ENCODE data around the gene BATF.
A peak's percentile ranks its signal among the peaks of the same experiment; 100 is the strongest.

Gene BATF

GRCh38 chr14:75559451-75560222 lies 37.4 kb downstream of the BATF start:
- peak in 1 of 3 experiments; percentile 37 for DNase-seq (ENCODE audit: low read depth in 2 of 3, low spot score in 2 of 3)

GRCh38 chr14:75561013-75561432 lies 38.8 kb downstream of the BATF start:
- no peak for DNase-seq (ENCODE audit: low read depth in 2 of 3, low spot score in 2 of 3)

- no peak for DNase-seq (ENCODE audit: low read depth in 2 of 3, low spot score in 2 of 3)
Observed at GRCh38 chr14:75562089-75562488, 39.8 kb downstream of the BATF start.

- no peak for DNase-seq (ENCODE audit: low read depth in 2 of 3, low spot score in 2 of 3)
Observed at GRCh38 chr14:75562489-75562888, 40.2 kb downstream of the BATF start.

- no peak for DNase-seq (ENCODE audit: low read depth in 2 of 3, low spot score in 2 of 3)
Observed at GRCh38 chr14:75563931-75564330, 41.7 kb downstream of the BATF start.

GRCh38 chr14:75565056-75565455 lies 42.8 kb downstream of the BATF start:
- DNase-seq (ENCODE audit: low read depth in 2 of 3, low spot score in 2 of 3) = no peak

GRCh38 chr14:75566321-75566720 lies 44.1 kb downstream of the BATF start:
- DNase-seq (ENCODE audit: low read depth in 2 of 3, low spot score in 2 of 3) = peak in 2 of 3 experiments; percentile 37 to 63

GRCh38 chr14:75566752-75567151 lies 44.5 kb downstream of the BATF start:
- no peak for DNase-seq (ENCODE audit: low read depth in 2 of 3, low spot score in 2 of 3)

GRCh38 chr14:75568140-75568539 lies 45.9 kb downstream of the BATF start:
- DNase-seq (ENCODE audit: low read depth in 2 of 3, low spot score in 2 of 3) = no peak

- no peak for DNase-seq (ENCODE audit: low read depth in 2 of 3, low spot score in 2 of 3)
Observed at GRCh38 chr14:75568791-75569190, 46.5 kb downstream of the BATF start.

GRCh38 chr14:75570797-75571196 lies 48.5 kb downstream of the BATF start:
- no peak for DNase-seq (ENCODE audit: low read depth in 2 of 3, low spot score in 2 of 3)

GRCh38 chr14:75572104-75572503 lies 49.8 kb downstream of the BATF start:
- DNase-seq (ENCODE audit: low read depth in 2 of 3, low spot score in 2 of 3) = no peak

- DNase-seq (ENCODE audit: low read depth in 2 of 3, low spot score in 2 of 3) = no peak
Observed at GRCh38 chr14:75577090-75577489, 54.8 kb downstream of the BATF start.

- peak; percentile 26 to 58 (median 31) for DNase-seq (ENCODE audit: low read depth in 2 of 3, low spot score in 2 of 3)
Observed at GRCh38 chr14:75577729-75578101, 55.4 kb downstream of the BATF start.

GRCh38 chr14:75578102-75578785 lies 56.0 kb downstream of the BATF start, which contains the start of gene FLVCR2:
FLVCR2 (plus strand) TSS chr14:75578620; CDS start chr14:75578973, 353 bp downstream.
- DNase-seq (ENCODE audit: low read depth in 2 of 3, low spot score in 2 of 3) = peak in 2 of 3 experiments; percentile 14 to 31

GRCh38 chr14:75578786-75579337 lies 56.6 kb downstream of the BATF start:
- no peak for DNase-seq (ENCODE audit: low read depth in 2 of 3, low spot score in 2 of 3)

GRCh38 chr14:75579338-75579864 lies 57.1 kb downstream of the BATF start:
- DNase-seq (ENCODE audit: low read depth in 2 of 3, low spot score in 2 of 3) = no peak

- DNase-seq (ENCODE audit: low read depth in 2 of 3, low spot score in 2 of 3) = no peak
Observed at GRCh38 chr14:75579882-75580281, 57.6 kb downstream of the BATF start.

GRCh38 chr14:75587388-75587787 lies 65.1 kb downstream of the BATF start:
- DNase-seq (ENCODE audit: low read depth in 2 of 3, low spot score in 2 of 3) = no peak

- DNase-seq (ENCODE audit: low read depth in 2 of 3, low spot score in 2 of 3) = no peak
Observed at GRCh38 chr14:75589931-75590330, 67.7 kb downstream of the BATF start.

GRCh38 chr14:75591331-75591946 lies 69.2 kb downstream of the BATF start:
- DNase-seq (ENCODE audit: low read depth in 2 of 3, low spot score in 2 of 3) = no peak

Data from activated CD8-positive, alpha-beta memory T cell treated with anti-CD3 and anti-CD28 coated beads for 48 hours (primary cell).